HepG2 (cell line): ENCODE data around the gene WWC2. TPM values are rescaled to one million over a fixed set of nuclear protein-coding genes. Genes with fewer than 3 reads are reported as not detected.

Source experiments
- ARID4A ChIP-seq: sonication (generic); formaldehyde crosslinking; IDR thresholded peaks from 2 replicates; pipeline ENCODE4 v1.5.0; 2020; ENCODE audit warnings: mild to moderate bottlenecking, missing genetic modification reagents, borderline replicate concordance
- E2F1 ChIP-seq: sonication (generic); formaldehyde crosslinking; IDR thresholded peaks from 2 replicates; pipeline ENCODE4 v1.5.0; 2020; ENCODE audit warnings: missing genetic modification reagents
- HNF4G ChIP-seq, 2 experiments: sonication (generic) in 1 of 2; formaldehyde crosslinking in 1 of 2; IDR thresholded peaks; 2 replicates each; pipeline versions ENCODE4 v1.4.0 to v1.6.1; 2011 to 2020; ENCODE audit warnings: borderline replicate concordance in 2 of 2, low read depth in 2 of 2, mild to moderate bottlenecking in 2 of 2, low read length in 1 of 2, missing genetic modification reagents in 1 of 2, moderate library complexity in 1 of 2
- SALL1 ChIP-seq: sonication (generic); formaldehyde crosslinking; IDR thresholded peaks from 2 replicates; pipeline ENCODE4 v1.8.0; 2022; ENCODE audit warnings: mild to moderate bottlenecking, missing genetic modification reagents
- THRA ChIP-seq: sonication (generic); formaldehyde crosslinking; IDR thresholded peaks from 2 replicates; pipeline ENCODE4 v1.4.0; 2020; ENCODE audit warnings: missing genetic modification reagents, borderline replicate concordance
- ZHX2 ChIP-seq, 2 experiments: sonication (generic) in 1 of 2; formaldehyde crosslinking in 1 of 2; IDR thresholded peaks; 2 replicates each; pipeline versions ENCODE4 v1.6.1 to v1.9.0; 2014 to 2022; ENCODE audit warnings: antibody characterized with exemption in 1 of 2, borderline replicate concordance in 1 of 2, inconsistent platforms in 1 of 2, low read depth in 1 of 2, missing genetic modification reagents in 1 of 2
- ZNF18 ChIP-seq: sonication (generic); formaldehyde crosslinking; IDR thresholded peaks from 2 replicates; pipeline ENCODE4 v1.8.0; 2022; ENCODE audit warnings: mild to moderate bottlenecking, missing genetic modification reagents; ENCODE audit not compliant: insufficient replicate concordance
- ZNF652 ChIP-seq: IDR thresholded peaks from 2 replicates; pipeline ENCODE4 v1.6.1; 2016; ENCODE audit warnings: low read depth, borderline replicate concordance
- ZNF784 ChIP-seq: sonication (generic); formaldehyde crosslinking; IDR thresholded peaks from 2 replicates; pipeline ENCODE4 v1.5.1; 2020; ENCODE audit warnings: missing genetic modification reagents, mild to moderate bottlenecking, borderline replicate concordance
- polyA plus RNA-seq, 8 experiments: library from polyadenylated mRNA; depleted of rRNA in 3 of 8; stranded (reverse) in 7 of 8; unstranded in 1 of 8; fragments of >200 nt; fragmentation: Illumina TruSeq in 4 of 8; extraction: Trizol in 4 of 8; gene quantifications; 2 replicates each; pipeline versions ENCODE4 v1.2.1 to v1.2.3, GENCODE V29; 2011 to 2016; ENCODE audit warnings: low read depth in 4 of 8, missing spikeins in 1 of 8, mixed read lengths in 1 of 8; ENCODE audit not compliant: insufficient read depth in 1 of 8
- total RNA-seq, 5 experiments: library from RNA; depleted of rRNA; stranded (reverse); fragments of >200 nt; fragmentation: Illumina TruSeq; extraction: Trizol; gene quantifications; 2 replicates each; pipeline ENCODE4 v1.2.3, GENCODE V29; 2016; ENCODE audit warnings: low read depth in 1 of 5

Gene WWC2
- total and polyA plus RNA-seq, 2 of the 13 experiments (the other 11 are each of a cell fraction or from before 2014, with no cell fraction given): 40.0 to 50.1 TPM

GRCh38 chr4:183080372-183081115, 18.5 kb upstream of the WWC2 start (continued):
- peak; percentile 73; the same call in 1 of the 2 replicates for TF ChIP-seq SALL1 (CRISPR knock-in tag)
- peak; percentile 67 for TF ChIP-seq ZNF18 (CRISPR knock-in tag)
- peak; percentile 20; the same call in 1 of the 2 replicates for TF ChIP-seq ARID4A
- peak; percentile 92 for TF ChIP-seq HNF4G (IDR thresholded peaks at IDR 0.05; ENCODE audit: borderline replicate concordance, low read depth, low read length)
- peak; percentile 84; the same call in 1 of the 2 replicates for TF ChIP-seq HNF4G (CRISPR knock-in tag; IDR thresholded peaks at IDR 0.05; ENCODE audit: borderline replicate concordance, low read depth)
- 0 out of 2 replicates have a peak, but pooled peaks have one; percentile 47 for TF ChIP-seq ZNF784
- TF ChIP-seq THRA (CRISPR knock-in tag): peak; percentile 75
- 0 out of 2 replicates have a peak, but pooled peaks have one; percentile 27 for TF ChIP-seq ZHX2 (IDR thresholded peaks at IDR 0.05; ENCODE audit: low read depth)
- TF ChIP-seq ZHX2 (CRISPR knock-in tag; IDR thresholded peaks at IDR 0.05; ENCODE audit: borderline replicate concordance): no peak
- peak; percentile 64; the same call in 1 of the 2 replicates for TF ChIP-seq ZNF652 (CRISPR knock-in tag)
- TF ChIP-seq E2F1 (CRISPR knock-in tag): no peak
